Tibial nerve (tissue), 4 donors: ENCODE results near the gene HAAO. TPM values are rescaled to one million over a fixed set of nuclear protein-coding genes. Genes with fewer than 3 reads are reported as not detected.

Source experiments
- DNase-seq, 2 donors: peaks; one replicate each; pipeline ENCODE4 v3.0.0-alpha.2; 2019; ENCODE audit warnings: low spot score in 2 of 2
- H3K27ac ChIP-seq, 4 donors: fragments of 200-600 bp; sonication (generic) in 3 of 4; one replicate each; pipeline ENCODE4 v1.5.1; 2017 to 2019; ENCODE audit warnings: mild to moderate bottlenecking in 1 of 4
- H3K27me3 ChIP-seq, 2 donors: fragments of 200-600 bp; sonication (generic) in 1 of 2; one replicate each; pipeline versions ENCODE4 v1.5.1 to v1.6.0; 2017 to 2019
- H3K36me3 ChIP-seq, 3 donors: fragments of 200-600 bp; sonication (generic); one replicate each; pipeline ENCODE4 v1.5.1; 2018 to 2019
- H3K4me1 ChIP-seq, 4 donors: fragments of 200-600 bp; sonication (generic) in 3 of 4; one replicate each; pipeline ENCODE4 v1.5.1; 2017 to 2019
- H3K4me3 ChIP-seq, 4 donors: fragments of 200-600 bp; sonication (generic) in 3 of 4; one replicate each; pipeline ENCODE4 v1.5.1; 2017 to 2019; ENCODE audit warnings: mild to moderate bottlenecking in 1 of 4, moderate library complexity in 1 of 4
- H3K9me3 ChIP-seq, 4 donors: fragments of 200-600 bp; sonication (generic) in 3 of 4; one replicate each; pipeline ENCODE4 v1.5.1; 2017 to 2019
- EP300 ChIP-seq, 2 donors: sonication (generic); formaldehyde crosslinking; IDR thresholded peaks; one replicate each; pipeline ENCODE4 v1.6.1; 2017; ENCODE audit warnings: antibody characterized with exemption in 2 of 2, mild to moderate bottlenecking in 1 of 2
- POLR2A ChIP-seq, 2 donors: fragments of 450-650 bp; IDR thresholded peaks; one replicate each; pipeline ENCODE4 v1.6.1; 2017; ENCODE audit warnings: antibody characterized with exemption in 2 of 2, mild to moderate bottlenecking in 2 of 2, moderate library complexity in 2 of 2
- WGBS, 2 donors: methylation state at CpG; one replicate each; pipeline ENCODE4 v1.1.5; 2018; 5-methylcytosine and 5-hydroxymethylcytosine counted together
- total RNA-seq, 4 donors: library from RNA; depleted of rRNA; stranded (reverse); fragments of >200 nt; gene quantifications; one replicate each; pipeline ENCODE4 v1.1.0, GENCODE V29; 2016
- TF ChIP-seq, protein P1 (sequence below), 5 experiments: fragments of 200-600 bp in 3 of 5; fragments of 450-650 bp in 2 of 5; sonication (generic) in 3 of 5; IDR thresholded peaks; one replicate each; pipeline ENCODE4 v1.5.1; 2016 to 2019; ENCODE audit warnings: antibody characterized with exemption in 5 of 5, mild to moderate bottlenecking in 3 of 5, moderate library complexity in 2 of 5

HAAO gene
- total RNA-seq, 4 donors from 2014 or later, result 5.9 to 24.1 (median 7.6) TPM

GRCh38 chr2:42789751-42790150, 2.6 kb downstream of the HAAO start:
- DNase-seq, result no peak
- no peak for TF ChIP-seq EP300 (IDR thresholded peaks at IDR 0.05)
- TF ChIP-seq, protein P1, sequence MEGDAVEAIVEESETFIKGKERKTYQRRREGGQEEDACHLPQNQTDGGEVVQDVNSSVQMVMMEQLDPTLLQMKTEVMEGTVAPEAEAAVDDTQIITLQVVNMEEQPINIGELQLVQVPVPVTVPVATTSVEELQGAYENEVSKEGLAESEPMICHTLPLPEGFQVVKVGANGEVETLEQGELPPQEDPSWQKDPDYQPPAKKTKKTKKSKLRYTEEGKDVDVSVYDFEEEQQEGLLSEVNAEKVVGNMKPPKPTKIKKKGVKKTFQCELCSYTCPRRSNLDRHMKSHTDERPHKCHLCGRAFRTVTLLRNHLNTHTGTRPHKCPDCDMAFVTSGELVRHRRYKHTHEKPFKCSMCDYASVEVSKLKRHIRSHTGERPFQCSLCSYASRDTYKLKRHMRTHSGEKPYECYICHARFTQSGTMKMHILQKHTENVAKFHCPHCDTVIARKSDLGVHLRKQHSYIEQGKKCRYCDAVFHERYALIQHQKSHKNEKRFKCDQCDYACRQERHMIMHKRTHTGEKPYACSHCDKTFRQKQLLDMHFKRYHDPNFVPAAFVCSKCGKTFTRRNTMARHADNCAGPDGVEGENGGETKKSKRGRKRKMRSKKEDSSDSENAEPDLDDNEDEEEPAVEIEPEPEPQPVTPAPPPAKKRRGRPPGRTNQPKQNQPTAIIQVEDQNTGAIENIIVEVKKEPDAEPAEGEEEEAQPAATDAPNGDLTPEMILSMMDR (IDR thresholded peaks at IDR 0.05), result no peak
- no peak for TF ChIP-seq POLR2A (IDR thresholded peaks at IDR 0.05)
- 80 to 96% methylated on average over 1 to 2 of the region's 2 CpGs for WGBS, 2 donors
- Histone ChIP-seq H3K9me3 (no peaks in the 10 kb centered on the region), H3K36me3 (peaks cover 0 to 15% (median 0%) of the 10 kb centered on the region in 3 donors), H3K27me3 (no peaks in the 10 kb centered on the region), H3K4me3 (no peak overlapping the region), H3K27ac (no peak overlapping the region), H3K4me1 (peaks cover 0 to 34% (median 12%) of the 10 kb centered on the region in 4 donors)

DNA sequence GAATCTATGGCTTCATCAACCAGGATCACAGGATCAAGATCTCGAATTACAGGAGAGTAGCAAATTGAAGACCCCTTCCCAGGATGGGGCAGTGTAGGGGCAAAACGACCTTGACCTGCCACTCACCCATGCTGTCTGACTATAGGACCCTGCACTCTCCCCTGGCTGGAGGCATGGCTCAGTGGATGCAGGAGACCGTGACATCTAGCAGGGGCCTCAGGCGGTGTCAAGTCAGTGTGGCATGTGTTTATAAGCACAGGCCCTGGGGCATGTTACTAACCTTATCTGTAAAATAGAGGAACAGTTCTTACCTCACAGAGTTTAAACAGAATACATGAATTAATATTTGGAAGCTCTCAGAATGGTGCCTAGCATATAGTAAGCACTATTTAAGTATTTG, 3.5 kb downstream of the HAAO start:
- peaks cover 0 to 25% (median 7%) of the 10 kb centered on the region in 4 donors for H3K4me1 ChIP-seq
- no peak for DNase-seq
- peaks cover 0 to 18% (median 0%) of the 10 kb centered on the region in 3 donors for H3K36me3 ChIP-seq
- TF ChIP-seq POLR2A (IDR thresholded peaks at IDR 0.05) (no peak), EP300 (IDR thresholded peaks at IDR 0.05) (no peak)
- TF ChIP-seq, protein P1 (IDR thresholded peaks at IDR 0.05), result no peak
- H3K27ac ChIP-seq, result no peak overlapping the region
- 68 to 70% methylated on average over 4 of the region's 4 CpGs for WGBS, 2 donors
- H3K9me3 ChIP-seq, result no peaks in the 10 kb centered on the region
- H3K4me3 ChIP-seq, result no peak overlapping the region
- no peaks in the 10 kb centered on the region for H3K27me3 ChIP-seq

- peaks cover 0 to 22% (median 6%) of the 10 kb centered on the region in 4 donors for H3K4me1 ChIP-seq
- H3K27ac ChIP-seq, result no peak overlapping the region
- DNase-seq, result no peak
- no peaks in the 10 kb centered on the region for H3K27me3 ChIP-seq
- TF ChIP-seq, protein P1 (IDR thresholded peaks at IDR 0.05), result no peak
- TF ChIP-seq POLR2A (IDR thresholded peaks at IDR 0.05), result no peak
- TF ChIP-seq EP300 (IDR thresholded peaks at IDR 0.05), result no peak
- WGBS, 2 donors, result 65 to 82% methylated on average over 9 of the region's 9 CpGs
- no peaks in the 10 kb centered on the region for H3K9me3 ChIP-seq
- H3K4me3 ChIP-seq, result no peak overlapping the region
- peaks cover 0 to 22% (median 0%) of the 10 kb centered on the region in 3 donors for H3K36me3 ChIP-seq
Measured at GRCh38 chr2:42788478-42788793, 3.9 kb downstream of the HAAO start.

DNA sequence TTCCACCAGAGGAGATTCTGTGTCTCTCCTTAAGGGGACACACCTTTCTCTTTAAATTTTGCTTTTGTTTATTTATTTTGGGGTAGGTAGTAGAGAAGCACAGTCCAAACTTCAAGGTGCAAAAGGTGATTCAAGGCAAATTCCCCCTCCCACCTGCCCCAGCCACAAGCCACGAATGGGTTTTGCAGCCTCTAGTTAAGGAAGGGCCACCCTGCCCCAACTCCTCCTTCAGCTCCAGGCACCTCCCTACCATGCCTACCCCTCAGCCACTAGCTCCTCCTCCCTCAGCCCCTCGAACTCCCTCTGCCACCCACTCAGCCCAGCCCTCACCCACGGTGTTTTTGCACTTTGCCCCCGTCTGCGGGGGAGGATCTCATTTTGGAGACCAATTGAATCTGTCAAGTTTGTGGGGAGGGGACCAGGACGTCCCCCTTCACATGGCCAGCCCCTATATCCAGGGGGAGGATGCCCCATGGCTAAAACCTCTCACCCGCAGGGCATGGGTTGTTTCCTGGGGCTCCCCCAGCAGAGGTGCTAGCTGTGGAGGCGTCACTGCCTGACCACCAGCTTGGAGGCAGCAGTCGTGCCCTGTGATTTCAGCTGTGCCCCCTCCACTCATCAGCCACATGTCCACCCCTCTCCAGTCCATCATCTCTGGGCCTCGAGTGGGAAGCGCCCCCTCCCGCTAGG, 4.5 kb downstream of the HAAO start:
- Histone ChIP-seq H3K27me3 (no peaks in the 10 kb centered on the region), H3K27ac (no peak overlapping the region), H3K36me3 (peaks cover 0 to 27% (median 0%) of the 10 kb centered on the region in 3 donors), H3K4me3 (no peak overlapping the region), H3K9me3 (no peaks in the 10 kb centered on the region), H3K4me1 (peaks cover 0 to 19% (median 5%) of the 10 kb centered on the region in 4 donors)
- WGBS, 2 donors, result 77 to 88% methylated on average over 11 of the region's 12 CpGs
- TF ChIP-seq, protein P1 (IDR thresholded peaks at IDR 0.05), result no peak
- TF ChIP-seq POLR2A (IDR thresholded peaks at IDR 0.05) (no peak), EP300 (IDR thresholded peaks at IDR 0.05) (no peak)
- no peak for DNase-seq

DNA sequence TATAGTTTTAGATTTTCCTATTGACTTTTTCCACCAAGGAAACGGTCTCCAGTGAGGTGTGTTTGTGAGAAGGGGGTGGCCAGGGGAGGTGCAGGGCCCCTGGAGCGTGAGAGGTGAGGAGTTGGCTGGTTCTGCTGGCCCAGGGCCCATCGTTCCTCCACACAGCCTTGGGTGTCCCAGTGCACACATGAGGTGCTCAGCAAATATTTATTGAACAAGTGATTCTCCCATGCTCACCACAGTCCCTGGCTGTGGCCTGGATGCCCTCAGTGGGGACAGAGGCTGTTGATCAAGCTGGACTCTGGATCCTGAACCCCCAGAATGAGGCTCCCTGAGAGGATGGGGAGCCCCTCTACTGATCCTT, 5.0 kb downstream of the HAAO start:
- 93 to 100% methylated on average over 3 of the region's 3 CpGs for WGBS, 2 donors
- no peak overlapping the region for H3K27ac ChIP-seq
- H3K4me3 ChIP-seq, result no peak overlapping the region
- no peaks in the 10 kb centered on the region for H3K9me3 ChIP-seq
- peaks cover 0 to 27% (median 0%) of the 10 kb centered on the region in 3 donors for H3K36me3 ChIP-seq
- no peak for DNase-seq
- no peak for TF ChIP-seq POLR2A (IDR thresholded peaks at IDR 0.05)
- TF ChIP-seq, protein P1 (IDR thresholded peaks at IDR 0.05), result no peak
- TF ChIP-seq EP300 (IDR thresholded peaks at IDR 0.05), result no peak
- H3K4me1 ChIP-seq, result peaks cover 0 to 18% (median 5%) of the 10 kb centered on the region in 4 donors
- no peaks in the 10 kb centered on the region for H3K27me3 ChIP-seq
